GM12878 (cell line): ENCODE measurements around the gene CRYZL1. TPM values are rescaled to one million over a fixed set of nuclear protein-coding genes. Genes with fewer than 3 reads are reported as not detected.

Experiments used
- ATF3 ChIP-seq: IDR thresholded peaks from 2 replicates; pipeline ENCODE4 v1.6.1; 2011; ENCODE audit warnings: low read depth, mild to moderate bottlenecking, low read length, moderate library complexity, borderline replicate concordance; ENCODE audit errors: extremely low read depth
- CHD2 ChIP-seq: IDR thresholded peaks from 2 replicates; pipeline ENCODE4 v1.6.1; 2011; ENCODE audit warnings: low read depth, low read length, improper control_type of control experiment, borderline replicate concordance
- EZH2 ChIP-seq: IDR thresholded peaks from 2 replicates; pipeline ENCODE4 v1.6.1; 2012; ENCODE audit warnings: low read depth, mild to moderate bottlenecking, control low read depth, inconsistent platforms, low read length, borderline replicate concordance; ENCODE audit not compliant: control insufficient read depth
- FOXK2 ChIP-seq: fragments of 450-650 bp; IDR thresholded peaks from 2 replicates; pipeline ENCODE4 v1.6.1; 2017; ENCODE audit warnings: mild to moderate bottlenecking, moderate library complexity
- KAT2A ChIP-seq: conservative IDR thresholded peaks from 2 replicates; pipeline ENCODE4 v1.6.1; 2011; ENCODE audit warnings: low read depth, low read length; ENCODE audit not compliant: control insufficient read depth
- MEF2B ChIP-seq: fragments of 450-650 bp; IDR thresholded peaks from 2 replicates; pipeline ENCODE4 v1.6.1; 2018; ENCODE audit warnings: mild to moderate bottlenecking, moderate library complexity; ENCODE audit not compliant: partially characterized antibody, poor library complexity, severe bottlenecking
- PAX5 ChIP-seq: IDR thresholded peaks from 2 replicates; pipeline ENCODE4 v1.6.1; 2011; ENCODE audit warnings: low read depth, low read length, borderline replicate concordance
- POLR2AphosphoS2 ChIP-seq: IDR thresholded peaks from 2 replicates; pipeline ENCODE4 v1.6.1; 2011; ENCODE audit warnings: low read depth, mild to moderate bottlenecking, low read length, improper control_type of control experiment, moderate library complexity
- RCOR1 ChIP-seq: conservative IDR thresholded peaks from 2 replicates; pipeline ENCODE4 v1.6.1; 2012; ENCODE audit warnings: low read depth, low read length, improper control_type of control experiment
- RUNX3 ChIP-seq: IDR thresholded peaks from 2 replicates; pipeline ENCODE4 v1.6.1; 2012; ENCODE audit warnings: low read length, inconsistent platforms
- SKIL ChIP-seq: fragments of 450-650 bp; IDR thresholded peaks from 2 replicates; pipeline ENCODE4 v1.6.1; 2017; ENCODE audit warnings: mild to moderate bottlenecking, low read depth, inconsistent platforms; ENCODE audit not compliant: poor library complexity, severe bottlenecking
- SREBF1 ChIP-seq: IDR thresholded peaks from 2 replicates; pipeline ENCODE4 v1.6.1; 2012; ENCODE audit warnings: mild to moderate bottlenecking, low read length
- TCF3 ChIP-seq: IDR thresholded peaks from 2 replicates; pipeline ENCODE4 v1.6.1; 2012; ENCODE audit warnings: low read depth, mild to moderate bottlenecking, low read length, borderline replicate concordance; ENCODE audit not compliant: insufficient read depth
- ZNF207 ChIP-seq: fragments of 450-650 bp; IDR thresholded peaks from 2 replicates; pipeline ENCODE4 v1.6.1; 2014; ENCODE audit warnings: antibody characterized with exemption, mild to moderate bottlenecking, borderline replicate concordance
- ZZZ3 ChIP-seq: IDR thresholded peaks from 2 replicates; pipeline ENCODE4 v1.6.1; 2011; ENCODE audit warnings: low read depth; ENCODE audit not compliant: control insufficient read depth, insufficient read length
- polyA plus RNA-seq, 11 experiments: library from polyadenylated mRNA; depleted of rRNA in 4 of 11; unstranded in 6 of 11; stranded (reverse) in 5 of 11; fragments of >200 nt; fragmentation: Nextera tagmentation in 4 of 11; fragmentation: Illumina TruSeq in 1 of 11; extraction: Ambion mirVana in 4 of 11; extraction: Trizol in 1 of 11; gene quantifications; 1 replicate in 1 of 11; 2 replicates in 10 of 11; pipeline versions ENCODE4 v1.2.1 to v1.2.3, GENCODE V29; 2011 to 2016; ENCODE audit warnings: inconsistent platforms in 2 of 11, missing spikeins in 2 of 11, low read depth in 1 of 11
- total RNA-seq, 4 experiments: library from RNA; depleted of rRNA in 3 of 4; stranded (reverse); fragments of >200 nt in 3 of 4; fragmentation: Illumina TruSeq in 1 of 4; extraction: Trizol in 1 of 4; gene quantifications; 2 replicates each; pipeline versions ENCODE4 v1.2.1 to v1.2.3, GENCODE V29; 2013 to 2021
- TF ChIP-seq, protein P1 (sequence below): fragments of 150-350 bp; IDR thresholded peaks from 2 replicates; pipeline ENCODE4 v1.6.1; 2014; ENCODE audit warnings: mild to moderate bottlenecking, low read depth, low read length
- TF ChIP-seq, protein P2 (sequence below): fragments of 450-650 bp; IDR thresholded peaks from 2 replicates; pipeline ENCODE4 v1.6.1; 2014; ENCODE audit warnings: mild to moderate bottlenecking
- TF ChIP-seq, protein P3 (sequence below): fragments of 450-650 bp; IDR thresholded peaks from 2 replicates; pipeline ENCODE4 v1.6.1; 2016; ENCODE audit warnings: mild to moderate bottlenecking
- TF ChIP-seq, protein P4 (sequence below): IDR thresholded peaks from 2 replicates; pipeline ENCODE4 v1.6.1; 2011; ENCODE audit warnings: borderline replicate concordance, low read depth, mild to moderate bottlenecking, moderate library complexity, low read length; ENCODE audit not compliant: insufficient read depth, poor library complexity, severe bottlenecking

The CRYZL1 gene
- total and polyA plus RNA-seq, 10 of the 15 experiments (the other 5 are each of a cell fraction or from before 2014, with no cell fraction given) = 14.3 to 72.4 (median 30.7) TPM

DNA sequence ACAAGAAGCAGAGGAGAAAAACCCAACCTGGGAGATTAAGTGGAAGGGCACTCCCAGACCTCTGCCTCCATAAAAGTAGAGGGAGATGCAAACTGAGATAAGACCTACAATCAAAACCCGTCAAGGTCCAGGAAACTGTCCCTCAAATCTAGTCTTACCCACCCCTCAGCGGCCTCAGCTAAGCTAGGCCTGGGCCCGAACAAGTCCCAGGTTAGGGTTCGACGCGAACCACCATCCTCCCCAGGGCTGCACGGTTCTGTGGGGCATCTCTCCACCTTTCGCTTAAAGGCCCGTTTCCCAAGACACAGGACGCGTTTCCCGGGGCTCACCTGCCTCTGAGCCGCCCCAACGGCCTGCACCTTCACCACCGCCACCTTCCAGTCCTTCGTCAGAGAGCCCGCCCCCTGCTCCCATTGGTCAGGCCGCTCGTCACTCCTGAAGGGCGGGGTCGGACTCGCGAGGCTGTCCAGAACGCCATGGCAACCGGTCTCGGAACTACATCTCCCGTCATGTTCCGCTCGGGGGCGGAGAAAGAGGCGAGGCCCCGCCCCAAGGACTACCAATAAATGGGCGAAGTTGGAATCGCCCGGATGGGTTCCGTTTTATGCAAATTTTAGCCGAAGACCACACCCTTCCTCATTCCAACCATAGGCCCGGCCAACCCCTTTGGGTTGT is at the start of gene CRYZL1 (continued):
- TF ChIP-seq MEF2B (peak; percentile 50), POLR2AphosphoS2 (peak; percentile 48; the same call in 1 of the 2 replicates), CHD2 (peak; percentile 94), SREBF1 (peak; percentile 72), TCF3 (no peak), PAX5 (0 out of 2 replicates have a peak, but pooled peaks have one; percentile 18), EZH2 (no peak), ZNF207 (no peak; the same call in 1 of the 2 replicates), KAT2A (no peak), SKIL (no peak), ATF3 (no peak), ZZZ3 (no peak), FOXK2 (no peak), RUNX3 (0 out of 2 replicates have a peak, but pooled peaks have one; percentile 7), RCOR1 (0 out of 2 replicates have a peak, but pooled peaks have one; percentile 19)
- TF ChIP-seq, protein P1, sequence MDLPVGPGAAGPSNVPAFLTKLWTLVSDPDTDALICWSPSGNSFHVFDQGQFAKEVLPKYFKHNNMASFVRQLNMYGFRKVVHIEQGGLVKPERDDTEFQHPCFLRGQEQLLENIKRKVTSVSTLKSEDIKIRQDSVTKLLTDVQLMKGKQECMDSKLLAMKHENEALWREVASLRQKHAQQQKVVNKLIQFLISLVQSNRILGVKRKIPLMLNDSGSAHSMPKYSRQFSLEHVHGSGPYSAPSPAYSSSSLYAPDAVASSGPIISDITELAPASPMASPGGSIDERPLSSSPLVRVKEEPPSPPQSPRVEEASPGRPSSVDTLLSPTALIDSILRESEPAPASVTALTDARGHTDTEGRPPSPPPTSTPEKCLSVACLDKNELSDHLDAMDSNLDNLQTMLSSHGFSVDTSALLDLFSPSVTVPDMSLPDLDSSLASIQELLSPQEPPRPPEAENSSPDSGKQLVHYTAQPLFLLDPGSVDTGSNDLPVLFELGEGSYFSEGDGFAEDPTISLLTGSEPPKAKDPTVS = 0 out of 2 replicates have a peak, but pooled peaks have one; percentile 39
- TF ChIP-seq, protein P2, sequence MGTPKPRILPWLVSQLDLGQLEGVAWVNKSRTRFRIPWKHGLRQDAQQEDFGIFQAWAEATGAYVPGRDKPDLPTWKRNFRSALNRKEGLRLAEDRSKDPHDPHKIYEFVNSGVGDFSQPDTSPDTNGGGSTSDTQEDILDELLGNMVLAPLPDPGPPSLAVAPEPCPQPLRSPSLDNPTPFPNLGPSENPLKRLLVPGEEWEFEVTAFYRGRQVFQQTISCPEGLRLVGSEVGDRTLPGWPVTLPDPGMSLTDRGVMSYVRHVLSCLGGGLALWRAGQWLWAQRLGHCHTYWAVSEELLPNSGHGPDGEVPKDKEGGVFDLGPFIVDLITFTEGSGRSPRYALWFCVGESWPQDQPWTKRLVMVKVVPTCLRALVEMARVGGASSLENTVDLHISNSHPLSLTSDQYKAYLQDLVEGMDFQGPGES = peak; percentile 82
- TF ChIP-seq, protein P3, sequence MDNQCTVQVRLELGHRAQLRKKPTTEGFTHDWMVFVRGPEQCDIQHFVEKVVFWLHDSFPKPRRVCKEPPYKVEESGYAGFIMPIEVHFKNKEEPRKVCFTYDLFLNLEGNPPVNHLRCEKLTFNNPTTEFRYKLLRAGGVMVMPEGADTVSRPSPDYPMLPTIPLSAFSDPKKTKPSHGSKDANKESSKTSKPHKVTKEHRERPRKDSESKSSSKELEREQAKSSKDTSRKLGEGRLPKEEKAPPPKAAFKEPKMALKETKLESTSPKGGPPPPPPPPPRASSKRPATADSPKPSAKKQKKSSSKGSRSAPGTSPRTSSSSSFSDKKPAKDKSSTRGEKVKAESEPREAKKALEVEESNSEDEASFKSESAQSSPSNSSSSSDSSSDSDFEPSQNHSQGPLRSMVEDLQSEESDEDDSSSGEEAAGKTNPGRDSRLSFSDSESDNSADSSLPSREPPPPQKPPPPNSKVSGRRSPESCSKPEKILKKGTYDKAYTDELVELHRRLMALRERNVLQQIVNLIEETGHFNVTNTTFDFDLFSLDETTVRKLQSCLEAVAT = no peak; the same call in 1 of the 2 replicates
- TF ChIP-seq, protein P4, sequence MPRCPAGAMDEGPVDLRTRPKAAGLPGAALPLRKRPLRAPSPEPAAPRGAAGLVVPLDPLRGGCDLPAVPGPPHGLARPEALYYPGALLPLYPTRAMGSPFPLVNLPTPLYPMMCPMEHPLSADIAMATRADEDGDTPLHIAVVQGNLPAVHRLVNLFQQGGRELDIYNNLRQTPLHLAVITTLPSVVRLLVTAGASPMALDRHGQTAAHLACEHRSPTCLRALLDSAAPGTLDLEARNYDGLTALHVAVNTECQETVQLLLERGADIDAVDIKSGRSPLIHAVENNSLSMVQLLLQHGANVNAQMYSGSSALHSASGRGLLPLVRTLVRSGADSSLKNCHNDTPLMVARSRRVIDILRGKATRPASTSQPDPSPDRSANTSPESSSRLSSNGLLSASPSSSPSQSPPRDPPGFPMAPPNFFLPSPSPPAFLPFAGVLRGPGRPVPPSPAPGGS = no peak
